RWPE2 (cell line): ENCODE measurements around the gene ATXN3.

Experiments used
- ATAC-seq: fragments of 200-7000 bp; cut with Tn5 transposase; 3 replicates; pipeline ENCODE4 v1.9.1; 2021; ENCODE audit warnings: low read depth
- DNase-seq: peaks from one replicate; pipeline ENCODE4 v3.0.0-alpha.2; 2020; ENCODE audit warnings: low spot score
- H3K27ac ChIP-seq: fragments of 450-650 bp; 2 replicates; pipeline ENCODE4 v1.5.1; 2017; ENCODE audit warnings: mild to moderate bottlenecking; ENCODE audit not compliant: poor library complexity, severe bottlenecking
- H3K27me3 ChIP-seq: fragments of 250-450 bp; sonication (Bioruptor Pico); 2 replicates; pipeline ENCODE4 v1.5.1; 2021; ENCODE audit warnings: mild to moderate bottlenecking, moderate library complexity; ENCODE audit not compliant: insufficient read depth, poor library complexity, severe bottlenecking
- H3K36me3 ChIP-seq: fragments of 250-450 bp; sonication (Bioruptor Pico); 2 replicates; pipeline ENCODE4 v1.5.1; 2020; ENCODE audit warnings: low read depth, mild to moderate bottlenecking, moderate library complexity
- H3K4me1 ChIP-seq: fragments of 250-450 bp; sonication (Bioruptor Pico); 2 replicates; pipeline ENCODE4 v1.5.1; 2021; ENCODE audit warnings: mild to moderate bottlenecking, moderate library complexity; ENCODE audit not compliant: insufficient read depth, poor library complexity, severe bottlenecking
- H3K4me3 ChIP-seq: fragments of 250-450 bp; sonication (Bioruptor Pico); 2 replicates; pipeline ENCODE4 v1.5.1; 2021; ENCODE audit warnings: mild to moderate bottlenecking, moderate library complexity; ENCODE audit not compliant: severe bottlenecking
- H3K9me3 ChIP-seq: fragments of 250-450 bp; sonication (Bioruptor Pico); 2 replicates; pipeline ENCODE4 v1.5.1; 2021; ENCODE audit warnings: mild to moderate bottlenecking, moderate library complexity; ENCODE audit not compliant: severe bottlenecking
- CTCF ChIP-seq: fragments of 450-650 bp; IDR thresholded peaks from one replicate; pipeline ENCODE4 v1.5.1; 2017; ENCODE audit warnings: mild to moderate bottlenecking, moderate library complexity; ENCODE audit not compliant: poor library complexity, severe bottlenecking

ATXN3 gene

GRCh38 chr14:92009604-92010003 is 96.8 kb downstream of the ATXN3 start:
- TF ChIP-seq CTCF, result no peak
- H3K27ac ChIP-seq, result no peak overlapping the region
- H3K9me3 ChIP-seq, result no peaks in the 10 kb centered on the region
- ATAC-seq, result no peak
- no peaks in the 10 kb centered on the region for H3K27me3 ChIP-seq
- peaks cover 93% of the 10 kb centered on the region for H3K36me3 ChIP-seq
- H3K4me3 ChIP-seq, result no peak overlapping the region
- no peak for DNase-seq
- no peaks in the 10 kb centered on the region for H3K4me1 ChIP-seq
